HCT116 (cell line): ENCODE measurements around the gene MTREX. TPM values are rescaled to one million over a fixed set of nuclear protein-coding genes. Genes with fewer than 3 reads are reported as not detected.

Experiments used
- ATAC-seq: fragments of 200-7000 bp; cut with Tn5 transposase; 2 replicates; pipeline ENCODE4 v1.9.1; 2020; ENCODE audit warnings: mild to moderate bottlenecking, moderate library complexity
- BruUV-seq: library from RNA; stranded (reverse); fragments of 400-500 nt; replicated peaks from 2 replicates; lab custom pipeline; 2021; lab: Mats Ljungman, UMichigan
- CTCF ChIA-PET: fragments of 300-600 bp; sonication (Branson Sonifier 250); formaldehyde crosslinking; loops from one replicate; lab custom pipeline; 2021; ENCODE audit warnings: antibody characterized with exemption; lab: Charles Lee
- POLR2A ChIA-PET: fragments of 300-600, 350-600 bp; sonication (Branson Sonifier 250); formaldehyde crosslinking; loops from one replicate; lab custom pipeline; 2021; ENCODE audit warnings: antibody characterized with exemption; lab: Charles Lee
- RAD21 ChIA-PET, 2 experiments: fragments of 300-600 bp; sonication (Branson Sonifier 250); formaldehyde crosslinking; loops; one replicate each; lab custom pipeline; 2023; ENCODE audit warnings: low total read pairs in 2 of 2; ENCODE audit not compliant: uncharacterized antibody in 2 of 2, unreplicated experiment in 2 of 2, low non-redundant PET in 1 of 2; lab: Charles Lee
- DNase-seq: peaks from one replicate; pipeline ENCODE4 v3.0.0-alpha.2; 2010; ENCODE audit warnings: low read depth, low spot score
- H2AFZ ChIP-seq: fragments of 200-600 bp; shearing (Covaris generic), sonication (generic); 2 replicates; pipeline ENCODE4 v1.6.1; 2017; ENCODE audit warnings: low read depth, mixed run types, mixed read lengths, antibody characterized with exemption, low read length; ENCODE audit not compliant: poor library complexity, severe bottlenecking
- H3K27ac ChIP-seq: 2 replicates; pipeline ENCODE4 v1.5.1; 2012; ENCODE audit warnings: low read depth, low read length
- H3K27me3 ChIP-seq: fragments of 200-600 bp; sonication (generic); 2 replicates; pipeline ENCODE4 v1.6.1; 2016; ENCODE audit warnings: mixed run types, low read length, mixed read lengths; ENCODE audit not compliant: insufficient read depth
- H3K36me3 ChIP-seq, 2 experiments: fragments of 200-500 bp in 1 of 2; fragments of 200-600 bp in 1 of 2; sonication (Bioruptor generic) in 1 of 2; sonication (generic) in 1 of 2; 2 replicates each; pipeline versions ENCODE4 v1.5.1 to v1.6.1; 2014 to 2016; ENCODE audit warnings: low read length in 2 of 2, inconsistent platforms in 1 of 2, mixed read lengths in 1 of 2, mixed run types in 1 of 2; ENCODE audit not compliant: insufficient read depth in 2 of 2, control insufficient read depth in 1 of 2
- H3K4me1 ChIP-seq, 2 experiments: fragments of 200-600 bp in 1 of 2; sonication (generic) in 1 of 2; 2 replicates each; pipeline versions ENCODE4 v1.5.1 to v1.6.1; 2012 to 2017; ENCODE audit warnings: low read length in 2 of 2, inconsistent platforms in 1 of 2, mild to moderate bottlenecking in 1 of 2, mixed read lengths in 1 of 2, mixed run types in 1 of 2, moderate library complexity in 1 of 2; ENCODE audit not compliant: insufficient read depth in 2 of 2, control insufficient read depth in 1 of 2
- H3K4me2 ChIP-seq: fragments of 200-600 bp; sonication (generic); 2 replicates; pipeline ENCODE4 v1.6.1; 2017; ENCODE audit warnings: mixed run types, low read length, mixed read lengths
- H3K4me3 ChIP-seq, 2 experiments: fragments of 200-600 bp in 1 of 2; sonication (generic) in 1 of 2; replicated peaks in 1 of 2; 2 replicates each; pipeline ENCODE4 v1.5.1; 2011 to 2016; ENCODE audit warnings: low read length in 2 of 2, control low read depth in 1 of 2, low read depth in 1 of 2, mild to moderate bottlenecking in 1 of 2, mixed read lengths in 1 of 2, mixed run types in 1 of 2
- H3K79me2 ChIP-seq: fragments of 200-600 bp; sonication (generic); 2 replicates; pipeline ENCODE4 v1.6.1; 2017; ENCODE audit warnings: mild to moderate bottlenecking, mixed run types, low read length, moderate library complexity, mixed read lengths; ENCODE audit not compliant: insufficient read depth
- H3K9ac ChIP-seq: fragments of 200-600 bp; sonication (generic); 2 replicates; pipeline ENCODE4 v1.6.1; 2016; ENCODE audit warnings: low read length, mixed read lengths
- H3K9me2 ChIP-seq: fragments of 200-600 bp; sonication (generic), shearing (Covaris generic); 2 replicates; pipeline ENCODE4 v1.6.1; 2017; ENCODE audit warnings: mixed run types, mild to moderate bottlenecking, moderate library complexity; ENCODE audit not compliant: insufficient read depth
- H3K9me3 ChIP-seq, 2 experiments: fragments of 200-500 bp in 1 of 2; fragments of 200-600 bp in 1 of 2; sonication (Bioruptor generic) in 1 of 2; sonication (generic) in 1 of 2; 2 replicates each; pipeline ENCODE4 v1.6.1; 2014 to 2017; ENCODE audit warnings: low read length in 2 of 2, mixed read lengths in 2 of 2, inconsistent platforms in 1 of 2, low read depth in 1 of 2, mild to moderate bottlenecking in 1 of 2, mixed run types in 1 of 2, moderate library complexity in 1 of 2; ENCODE audit not compliant: control insufficient read depth in 1 of 2, insufficient read depth in 1 of 2
- H4K20me1 ChIP-seq: fragments of 200-600 bp; sonication (generic), shearing (Covaris generic); 2 replicates; pipeline ENCODE4 v1.6.1; 2017; ENCODE audit warnings: mixed run types, mild to moderate bottlenecking, moderate library complexity; ENCODE audit not compliant: insufficient read depth
- ATF3 ChIP-seq: IDR thresholded peaks from 2 replicates; pipeline ENCODE4 v1.6.1; 2012
- CEBPB ChIP-seq: IDR thresholded peaks from 2 replicates; pipeline ENCODE4 v1.6.1; 2012; ENCODE audit warnings: low read depth
- CTCF ChIP-seq, 3 experiments: fragments of 200-600 bp in 1 of 3; sonication (generic) in 1 of 3; IDR thresholded peaks in 2 of 3; conservative IDR thresholded peaks in 1 of 3; 2 replicates each; pipeline ENCODE4 v1.5.1; 2012 to 2017; ENCODE audit warnings: low read depth in 2 of 3, low read length in 2 of 3, antibody characterized with exemption in 1 of 3, borderline replicate concordance in 1 of 3, control low read depth in 1 of 3, mild to moderate bottlenecking in 1 of 3, mixed read lengths in 1 of 3, mixed run types in 1 of 3, moderate library complexity in 1 of 3; ENCODE audit not compliant: insufficient read depth in 1 of 3
- EGR1 ChIP-seq: IDR thresholded peaks from 2 replicates; pipeline ENCODE4 v1.6.1; 2012; ENCODE audit warnings: low read depth
- ELF1 ChIP-seq: IDR thresholded peaks from 2 replicates; pipeline ENCODE4 v1.6.1; 2012; ENCODE audit warnings: low read depth, borderline replicate concordance
- EZH2 ChIP-seq: fragments of 200-600 bp; sonication (generic); IDR thresholded peaks from 2 replicates; pipeline ENCODE4 v1.6.1; 2017; ENCODE audit warnings: antibody characterized with exemption, mixed run types
- EZH2phosphoT487 ChIP-seq: fragments of 200-600 bp; IDR thresholded peaks from 2 replicates; pipeline ENCODE4 v1.6.1; 2018; ENCODE audit warnings: antibody characterized with exemption, borderline replicate concordance
- FOSL1 ChIP-seq: IDR thresholded peaks from 2 replicates; pipeline ENCODE4 v1.6.1; 2012; ENCODE audit warnings: low read depth
- MAX ChIP-seq: IDR thresholded peaks from 2 replicates; pipeline ENCODE4 v1.6.1; 2012
- POLR2AphosphoS5 ChIP-seq: IDR thresholded peaks from 2 replicates; pipeline ENCODE4 v1.6.1; 2011; ENCODE audit warnings: mild to moderate bottlenecking, low read depth, low read length, moderate library complexity
- RAD21 ChIP-seq: IDR thresholded peaks from 2 replicates; pipeline ENCODE4 v1.6.1; 2012; ENCODE audit warnings: low read depth, mild to moderate bottlenecking
- REST ChIP-seq: IDR thresholded peaks from 2 replicates; pipeline ENCODE4 v1.6.1; 2012; ENCODE audit warnings: low read depth
- SIN3A ChIP-seq: IDR thresholded peaks from 2 replicates; pipeline ENCODE4 v1.6.1; 2012; ENCODE audit warnings: low read depth
- SP1 ChIP-seq: IDR thresholded peaks from 2 replicates; pipeline ENCODE4 v1.6.1; 2012; ENCODE audit warnings: low read depth
- SRF ChIP-seq: IDR thresholded peaks from 2 replicates; pipeline ENCODE4 v1.6.1; 2012; ENCODE audit warnings: low read depth
- TCF7L2 ChIP-seq: IDR thresholded peaks from 2 replicates; pipeline ENCODE4 v1.7.0; 2011; ENCODE audit warnings: borderline replicate concordance, inconsistent platforms; ENCODE audit not compliant: insufficient read depth, insufficient read length; ENCODE audit errors: extremely low read depth
- ZBTB33 ChIP-seq: IDR thresholded peaks from 2 replicates; pipeline ENCODE4 v1.6.1; 2011; ENCODE audit warnings: mild to moderate bottlenecking, low read length, moderate library complexity; ENCODE audit not compliant: insufficient replicate concordance; ENCODE audit errors: extremely low read depth
- ZFX ChIP-seq: fragments of 450-650 bp; IDR thresholded peaks from 2 replicates; pipeline ENCODE4 v1.6.1; 2017
- ZNF274 ChIP-seq: fragments of 200-500 bp; sonication (Bioruptor generic); IDR thresholded peaks from 2 replicates; pipeline ENCODE4 v1.6.1; 2014; ENCODE audit warnings: mild to moderate bottlenecking, low read depth, low read length, inconsistent platforms
- intact Hi-C: fragments of 100-400 bp; cut with micrococcal nuclease; formaldehyde crosslinking; loops from 2 replicates; pipeline ENCODE4 v1.10.0; 2022
- total RNA-seq: library from RNA; stranded (reverse); gene quantifications from one replicate; pipeline ENCODE4 v1.2.1, GENCODE V29; 2021; ENCODE audit not compliant: unreplicated experiment

The MTREX gene
- total RNA-seq, 1 experiment from 2014 or later = 101 TPM

- no peak overlapping the region for H2AFZ ChIP-seq
- no peak overlapping the region for H3K4me3 ChIP-seq
- no peaks in the 10 kb centered on the region for H3K4me1 ChIP-seq
- H3K27ac ChIP-seq = no peak overlapping the region
- POLR2A ChIA-PET = no interaction called here
- CTCF ChIA-PET = no interaction called here
- TF ChIP-seq CTCF (IDR thresholded peaks at IDR 0.05 in 2 of 3, conservative IDR thresholded peaks at IDR 0.05 in 1 of 3; ENCODE audit: borderline replicate concordance in 1 of 3, insufficient read depth in 1 of 3, low read depth in 2 of 3, low read length in 2 of 3) = no peak
- TF ChIP-seq ATF3 = no peak
- TF ChIP-seq EGR1 = no peak
- TF ChIP-seq RAD21 = no peak
- TF ChIP-seq FOSL1 = no peak
- no peak for TF ChIP-seq TCF7L2
- no peak for TF ChIP-seq ZBTB33
- no peak for TF ChIP-seq MAX
- TF ChIP-seq EZH2phosphoT487 = no peak
- TF ChIP-seq ZFX = no peak
- no peak for TF ChIP-seq EZH2
- TF ChIP-seq SP1 = no peak
- TF ChIP-seq REST = no peak
- no peak for TF ChIP-seq SRF
- TF ChIP-seq ZNF274 = no peak
- TF ChIP-seq ELF1 = no peak
- no peak for TF ChIP-seq POLR2AphosphoS5
- TF ChIP-seq SIN3A = no peak
- TF ChIP-seq CEBPB = no peak
- ATAC-seq (no peak), DNase-seq (no peak)
- no peaks in the 10 kb centered on the region for H3K27me3 ChIP-seq
- BruUV-seq = no TSS peak
- no peaks in the 10 kb centered on the region for H3K9me3 ChIP-seq
- intact Hi-C loops = no loop called here
- H4K20me1 ChIP-seq = no peaks in the 10 kb centered on the region
- H3K9me2 ChIP-seq = no peaks in the 10 kb centered on the region
- RAD21 ChIA-PET = no interaction called here
- no peaks in the 10 kb centered on the region for H3K36me3 ChIP-seq
- no peak overlapping the region for H3K4me2 ChIP-seq
- no peaks in the 10 kb centered on the region for H3K79me2 ChIP-seq
- no peak overlapping the region for H3K9ac ChIP-seq
These were observed 162.5 kb downstream of the MTREX start for GRCh38 chr5:55470282-55470681.
